MM.1S (cell line): ENCODE data around the gene ZNF280D.

Experiments
- DNase-seq: peaks from one replicate; pipeline ENCODE4 v3.0.0-alpha.2; 2015
- H2AFZ ChIP-seq: fragments of 300-600 bp; sonication (generic); 2 replicates; pipeline ENCODE4 v1.6.0; 2016; ENCODE audit warnings: antibody characterized with exemption, low read length
- H3F3A ChIP-seq: fragments of 300-600 bp; sonication (generic); 2 replicates; pipeline ENCODE4 v1.6.1; 2016; ENCODE audit warnings: mild to moderate bottlenecking, antibody characterized with exemption, low read length, moderate library complexity, mixed read lengths; ENCODE audit not compliant: insufficient read depth
- H3K27ac ChIP-seq: fragments of 300-600 bp; sonication (generic); 2 replicates; pipeline ENCODE4 v1.5.1; 2016; ENCODE audit warnings: mild to moderate bottlenecking, low read length
- H3K27me3 ChIP-seq: fragments of 300-600 bp; sonication (generic); replicated peaks from 2 replicates; pipeline ENCODE4 v1.6.0; 2016; ENCODE audit warnings: low read length; ENCODE audit not compliant: insufficient read depth
- H3K36me3 ChIP-seq: fragments of 300-600 bp; sonication (generic); replicated peaks from 2 replicates; pipeline ENCODE4 v1.6.1; 2016; ENCODE audit warnings: mild to moderate bottlenecking, low read length, mixed read lengths; ENCODE audit not compliant: insufficient read depth
- H3K4me1 ChIP-seq: fragments of 300-600 bp; sonication (generic); 2 replicates; pipeline ENCODE4 v1.6.1; 2016; ENCODE audit warnings: low read length, mixed read lengths
- H3K4me2 ChIP-seq: fragments of 300-600 bp; sonication (generic); 2 replicates; pipeline ENCODE4 v1.6.0; 2016; ENCODE audit warnings: low read depth, low read length
- H3K4me3 ChIP-seq: fragments of 300-600 bp; sonication (generic); 2 replicates; pipeline ENCODE4 v1.5.1; 2016; ENCODE audit warnings: low read length, mixed read lengths
- H3K79me2 ChIP-seq: fragments of 300-600 bp; sonication (generic); 2 replicates; pipeline ENCODE4 v1.6.1; 2016; ENCODE audit warnings: mixed run types, low read length, mixed read lengths
- H3K9ac ChIP-seq: fragments of 300-600 bp; sonication (generic); 2 replicates; pipeline ENCODE4 v1.6.1; 2016; ENCODE audit warnings: low read length, mixed read lengths
- H3K9me2 ChIP-seq: fragments of 300-600 bp; sonication (generic); replicated peaks from 2 replicates; pipeline ENCODE4 v1.6.1; 2016; ENCODE audit warnings: mild to moderate bottlenecking, low read length, mixed read lengths; ENCODE audit not compliant: insufficient read depth
- H3K9me3 ChIP-seq: fragments of 300-600 bp; sonication (generic); replicated peaks from 2 replicates; pipeline ENCODE4 v1.6.1; 2016; ENCODE audit warnings: mild to moderate bottlenecking, low read length, mixed read lengths; ENCODE audit not compliant: insufficient read depth
- H4K20me1 ChIP-seq: fragments of 300-600 bp; sonication (generic); 2 replicates; pipeline ENCODE4 v1.6.1; 2016; ENCODE audit warnings: mild to moderate bottlenecking, low read length, moderate library complexity, mixed read lengths; ENCODE audit not compliant: insufficient read depth
- CTCF ChIP-seq: fragments of 300-600 bp; sonication (generic); IDR thresholded peaks from 2 replicates; pipeline ENCODE4 v1.5.1; 2016; ENCODE audit warnings: antibody characterized with exemption, low read length, mixed read lengths
- EZH2 ChIP-seq: fragments of 300-600 bp; sonication (generic); optimal IDR thresholded peaks from 2 replicates; pipeline ENCODE3; 2017; ENCODE audit warnings: low read depth, mild to moderate bottlenecking, antibody characterized with exemption, low read length, mixed read lengths
- EZH2phosphoT487 ChIP-seq: fragments of 300-600 bp; sonication (generic); IDR thresholded peaks from 2 replicates; pipeline ENCODE4 v1.6.1; 2018; ENCODE audit warnings: antibody characterized with exemption, low read length

ZNF280D gene

GRCh38 chr15:56617628-56618027 lies 115.7 kb downstream of the ZNF280D start:
- no peaks in the 10 kb centered on the region for H3K4me1 ChIP-seq
- no peak overlapping the region for H3K4me3 ChIP-seq
- TF ChIP-seq CTCF = no peak
- TF ChIP-seq EZH2 = no peak
- no peak for TF ChIP-seq EZH2phosphoT487
- H3K9me2 ChIP-seq = no peaks in the 10 kb centered on the region
- H2AFZ ChIP-seq = no peak overlapping the region
- no peak overlapping the region for H3K27ac ChIP-seq
- no peak overlapping the region for H3K4me2 ChIP-seq
- no peak for DNase-seq
- no peaks in the 10 kb centered on the region for H3K79me2 ChIP-seq
- H3K9me3 ChIP-seq = no peaks in the 10 kb centered on the region
- H3K36me3 ChIP-seq = no peaks in the 10 kb centered on the region
- H3K27me3 ChIP-seq = no peaks in the 10 kb centered on the region
- no peaks in the 10 kb centered on the region for H3F3A ChIP-seq
- no peaks in the 10 kb centered on the region for H4K20me1 ChIP-seq
- no peak overlapping the region for H3K9ac ChIP-seq

GRCh38 chr15:56616551-56616950 lies 116.8 kb downstream of the ZNF280D start:
- H3K79me2 ChIP-seq = no peaks in the 10 kb centered on the region
- no peak for TF ChIP-seq CTCF
- no peak for TF ChIP-seq EZH2
- no peak for TF ChIP-seq EZH2phosphoT487
- H3K36me3 ChIP-seq = no peaks in the 10 kb centered on the region
- H3K4me2 ChIP-seq = no peak overlapping the region
- no peaks in the 10 kb centered on the region for H4K20me1 ChIP-seq
- no peak overlapping the region for H3K9ac ChIP-seq
- no peak overlapping the region for H2AFZ ChIP-seq
- H3K4me3 ChIP-seq = no peak overlapping the region
- no peak for DNase-seq
- no peaks in the 10 kb centered on the region for H3K9me2 ChIP-seq
- H3K27ac ChIP-seq = no peak overlapping the region
- no peaks in the 10 kb centered on the region for H3K9me3 ChIP-seq
- no peaks in the 10 kb centered on the region for H3F3A ChIP-seq
- H3K27me3 ChIP-seq = no peaks in the 10 kb centered on the region
- H3K4me1 ChIP-seq = no peaks in the 10 kb centered on the region

- Histone ChIP-seq H3K9me2 (no peaks in the 10 kb centered on the region), H2AFZ (no peak overlapping the region), H4K20me1 (no peaks in the 10 kb centered on the region), H3K4me3 (no peak overlapping the region), H3F3A (peaks cover under 1% of the 10 kb centered on the region), H3K36me3 (no peaks in the 10 kb centered on the region), H3K27ac (no peak overlapping the region), H3K9ac (no peak overlapping the region), H3K9me3 (no peaks in the 10 kb centered on the region), H3K4me1 (peaks cover 8% of the 10 kb centered on the region), H3K79me2 (no peaks in the 10 kb centered on the region), H3K4me2 (no peak overlapping the region), H3K27me3 (no peaks in the 10 kb centered on the region)
- no peak for DNase-seq
- TF ChIP-seq EZH2 (no peak), CTCF (no peak), EZH2phosphoT487 (no peak)
Measured at GRCh38 chr15:56613811-56614210, 119.5 kb downstream of the ZNF280D start.

- TF ChIP-seq CTCF = no peak
- TF ChIP-seq EZH2 = no peak
- TF ChIP-seq EZH2phosphoT487 = no peak
- H3K9ac ChIP-seq = no peak overlapping the region
- H3F3A ChIP-seq = peaks cover 10% of the 10 kb centered on the region
- H3K9me2 ChIP-seq = no peaks in the 10 kb centered on the region
- H2AFZ ChIP-seq = no peak overlapping the region
- H4K20me1 ChIP-seq = no peaks in the 10 kb centered on the region
- no peak overlapping the region for H3K27ac ChIP-seq
- peak overlapping the region; percentile 62 for H3K4me2 ChIP-seq
- no peaks in the 10 kb centered on the region for H3K27me3 ChIP-seq
- no peaks in the 10 kb centered on the region for H3K36me3 ChIP-seq
- peaks cover 22% of the 10 kb centered on the region for H3K4me1 ChIP-seq
- no peaks in the 10 kb centered on the region for H3K79me2 ChIP-seq
- peak overlapping the region; percentile 30; the same call in 1 of the 2 replicates for H3K4me3 ChIP-seq
- H3K9me3 ChIP-seq = no peaks in the 10 kb centered on the region
- DNase-seq = peak; percentile 32
Measured at GRCh38 chr15:56608993-56609392, 124.3 kb downstream of the ZNF280D start.
